ACC112 (cell line): Measurements from ENCODE around the gene IL1RAPL2.
A peak's percentile ranks its signal among the peaks of the same experiment; 100 is the strongest.

ENCODE experiments used
- H2AFZ ChIP-seq: fragments of 200-600 bp; sonication (generic); one replicate; pipeline ENCODE4 v1.6.0; 2017; ENCODE audit warnings: antibody characterized with exemption, low read length; ENCODE audit not compliant: unreplicated experiment
- H3K27ac ChIP-seq: fragments of 200-600 bp; sonication (generic); 2 replicates; pipeline ENCODE4 v1.5.1; 2014; ENCODE audit warnings: low read depth, mild to moderate bottlenecking, antibody characterized with exemption, low read length, moderate library complexity
- H3K27me3 ChIP-seq: fragments of 200-600 bp; sonication (generic); 2 replicates; pipeline ENCODE4 v1.6.1; 2014; ENCODE audit warnings: mild to moderate bottlenecking, antibody characterized with exemption, low read length, moderate library complexity, mixed read lengths; ENCODE audit not compliant: insufficient read depth
- H3K36me3 ChIP-seq: fragments of 200-600 bp; sonication (generic); 2 replicates; pipeline ENCODE4 v1.6.1; 2016; ENCODE audit warnings: mild to moderate bottlenecking, antibody characterized with exemption, low read length, moderate library complexity, mixed read lengths; ENCODE audit not compliant: insufficient read depth
- H3K4me1 ChIP-seq: fragments of 200-600 bp; sonication (generic); one replicate; pipeline ENCODE4 v1.6.1; 2016; ENCODE audit warnings: low read length, mixed read lengths; ENCODE audit not compliant: insufficient read depth, unreplicated experiment, control insufficient read depth
- H3K4me3 ChIP-seq: fragments of 200-600 bp; sonication (generic); 2 replicates; pipeline ENCODE4 v1.5.1; 2014; ENCODE audit warnings: mild to moderate bottlenecking, low read depth, low read length
- H3K79me2 ChIP-seq: fragments of 200-600 bp; sonication (generic); one replicate; pipeline ENCODE4 v1.6.0; 2016; ENCODE audit warnings: low read length; ENCODE audit not compliant: control insufficient read depth, unreplicated experiment, insufficient read depth

Gene IL1RAPL2

DNA sequence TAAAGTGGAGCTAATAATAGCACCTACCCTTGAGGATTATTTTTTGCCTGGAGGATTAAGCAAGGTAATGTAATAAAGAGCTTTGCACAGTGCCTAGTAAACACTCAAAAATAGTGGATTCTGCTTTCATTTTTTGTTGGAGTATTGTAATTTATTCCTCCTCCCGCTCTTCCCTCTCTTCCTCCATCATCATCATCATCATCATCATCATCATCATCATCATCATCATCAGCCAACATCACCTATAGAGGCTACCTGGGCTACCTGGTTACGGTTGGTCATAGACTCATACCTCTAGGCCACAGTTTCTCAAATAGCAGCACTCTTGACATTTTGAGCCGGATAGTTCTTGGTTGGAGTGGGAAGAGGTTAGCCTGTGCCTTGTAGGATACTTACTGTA is 781.4 kb downstream of the IL1RAPL2 start:
- H3K4me3 ChIP-seq: no peak overlapping the region

DNA sequence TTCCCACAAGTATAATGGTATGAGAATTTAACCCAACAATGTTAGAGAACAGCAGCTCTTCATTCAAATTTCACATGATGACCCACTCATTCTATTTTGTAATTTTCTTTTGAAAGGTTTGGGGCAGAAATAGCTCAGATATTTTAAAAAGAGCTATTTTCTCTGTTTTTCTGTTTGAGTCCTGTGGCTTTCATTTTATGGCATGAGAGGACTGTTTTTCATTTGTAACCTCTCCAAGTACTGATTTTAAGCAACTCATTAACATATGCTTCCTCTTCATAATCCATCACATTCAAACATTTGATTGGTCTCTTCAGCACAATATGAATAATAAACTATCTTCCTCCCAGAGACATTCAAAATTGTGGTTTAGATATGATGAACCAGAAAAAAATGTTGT is 783.5 kb downstream of the IL1RAPL2 start:
- Histone ChIP-seq H3K4me1 (no peaks in the 10 kb centered on the region), H3K4me3 (no peak overlapping the region), H3K27me3 (no peaks in the 10 kb centered on the region), H2AFZ (no peak overlapping the region), H3K27ac (no peak overlapping the region), H3K79me2 (no peaks in the 10 kb centered on the region), H3K36me3 (no peaks in the 10 kb centered on the region)

More for the DNA sequence above, 781.4 kb downstream of the IL1RAPL2 start:
- Histone ChIP-seq H3K27me3 (no peaks in the 10 kb centered on the region), H3K79me2 (no peaks in the 10 kb centered on the region), H2AFZ (no peak overlapping the region), H3K36me3 (no peaks in the 10 kb centered on the region), H3K27ac (no peak overlapping the region), H3K4me1 (no peaks in the 10 kb centered on the region)

DNA sequence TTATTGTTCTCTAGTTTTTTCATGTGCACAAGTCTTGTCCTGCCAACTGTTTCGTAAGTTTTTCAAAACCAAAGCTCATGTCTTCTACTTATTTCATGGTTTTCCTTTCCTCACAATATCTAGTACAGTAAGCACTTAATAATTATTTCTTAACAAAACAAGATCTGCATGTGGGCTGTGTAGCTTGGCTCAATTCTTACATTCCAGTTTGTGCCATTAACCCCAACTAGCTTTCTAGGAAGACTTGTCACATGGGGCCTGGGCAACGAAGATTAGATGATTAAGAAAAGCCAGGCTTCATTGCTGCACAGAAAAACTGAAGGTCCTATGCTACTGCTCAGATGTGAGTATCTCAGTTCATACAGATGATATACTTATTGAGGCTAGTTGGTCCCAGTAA is 809.8 kb downstream of the IL1RAPL2 start:
- H3K4me3 ChIP-seq: no peak overlapping the region
- H3K27me3 ChIP-seq: no peaks in the 10 kb centered on the region
- H3K27ac ChIP-seq: 0 out of 2 replicates have a peak overlapping the region, but pooled peaks have one; percentile 13
- no peaks in the 10 kb centered on the region for H3K36me3 ChIP-seq
- H2AFZ ChIP-seq: peak overlapping the region; percentile 5
- H3K4me1 ChIP-seq: peaks cover 4% of the 10 kb centered on the region
- no peaks in the 10 kb centered on the region for H3K79me2 ChIP-seq

DNA sequence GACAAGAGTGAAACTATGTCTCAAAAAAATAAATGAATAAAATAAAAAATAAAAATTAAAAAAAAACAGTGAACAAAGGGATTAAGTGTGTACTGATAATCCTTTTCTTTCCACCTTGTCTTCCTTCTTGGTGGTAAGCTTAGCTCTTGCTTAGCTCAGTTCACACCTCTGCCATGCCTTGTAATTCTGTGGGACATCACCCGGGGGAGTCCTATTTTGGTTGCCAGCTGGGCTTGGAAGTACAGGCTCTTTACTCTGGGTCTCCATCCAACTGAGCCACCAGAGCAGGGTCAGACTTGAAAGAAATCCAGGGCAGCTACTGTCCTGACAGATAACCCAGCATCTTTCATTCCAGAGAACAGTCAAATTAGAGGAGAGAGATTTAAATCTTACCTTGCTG is 858.7 kb downstream of the IL1RAPL2 start:
- no peak overlapping the region for H3K4me3 ChIP-seq
- H3K4me1 ChIP-seq: no peaks in the 10 kb centered on the region

DNA sequence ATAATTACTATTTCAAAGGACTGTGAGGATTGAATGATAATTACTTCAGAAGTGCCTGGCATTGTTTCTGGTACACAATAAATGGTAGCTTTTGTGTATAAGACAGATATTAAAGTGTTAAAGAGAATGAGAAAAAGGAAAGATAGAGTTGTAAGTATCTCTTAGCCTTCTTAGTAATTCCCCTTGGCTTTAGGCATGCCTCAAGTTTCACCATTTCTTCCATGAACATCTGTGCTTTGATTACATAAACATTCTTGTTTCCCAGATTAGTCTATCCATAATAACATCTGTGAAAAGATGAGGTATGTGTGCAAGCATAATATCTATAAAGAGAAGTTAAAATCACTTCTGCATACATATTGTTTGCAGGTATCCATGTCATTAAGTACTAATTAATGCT is 885.4 kb downstream of the IL1RAPL2 start:
- Histone ChIP-seq H3K4me3 (peak overlapping the region; percentile 12; the same call in 1 of the 2 replicates), H3K27ac (no peak overlapping the region), H3K4me1 (no peaks in the 10 kb centered on the region), H3K36me3 (no peaks in the 10 kb centered on the region), H2AFZ (peak overlapping the region; percentile 62), H3K79me2 (no peaks in the 10 kb centered on the region), H3K27me3 (no peaks in the 10 kb centered on the region)

More for the DNA sequence above, 858.7 kb downstream of the IL1RAPL2 start:
- no peaks in the 10 kb centered on the region for H3K36me3 ChIP-seq
- no peak overlapping the region for H3K27ac ChIP-seq
- H3K79me2 ChIP-seq: no peaks in the 10 kb centered on the region
- no peak overlapping the region for H2AFZ ChIP-seq
- no peaks in the 10 kb centered on the region for H3K27me3 ChIP-seq

DNA sequence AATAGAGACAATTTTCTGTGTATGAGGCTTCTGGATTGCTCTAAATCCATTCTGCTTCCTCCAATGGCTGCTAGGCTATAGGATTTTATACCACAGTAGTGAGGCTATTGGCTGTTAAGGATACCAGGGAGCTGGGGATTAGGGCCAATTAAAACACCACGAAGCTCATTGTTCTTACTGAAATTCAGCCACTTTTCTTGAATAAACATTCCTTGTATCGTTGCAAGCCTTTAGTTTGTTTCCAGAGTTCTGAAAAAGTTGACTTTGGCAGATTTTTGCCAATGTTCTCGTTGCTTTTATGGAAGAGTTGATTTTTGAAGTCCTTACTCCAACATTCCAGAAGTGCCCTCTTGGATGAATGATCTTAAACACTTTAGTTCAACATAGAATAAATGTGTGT is 892.8 kb downstream of the IL1RAPL2 start:
- H3K79me2 ChIP-seq: no peaks in the 10 kb centered on the region
- H3K36me3 ChIP-seq: no peaks in the 10 kb centered on the region
- no peak overlapping the region for H3K27ac ChIP-seq
- no peaks in the 10 kb centered on the region for H3K27me3 ChIP-seq
- H3K4me1 ChIP-seq: peaks cover 44% of the 10 kb centered on the region
- H2AFZ ChIP-seq: no peak overlapping the region
- H3K4me3 ChIP-seq: no peak overlapping the region

DNA sequence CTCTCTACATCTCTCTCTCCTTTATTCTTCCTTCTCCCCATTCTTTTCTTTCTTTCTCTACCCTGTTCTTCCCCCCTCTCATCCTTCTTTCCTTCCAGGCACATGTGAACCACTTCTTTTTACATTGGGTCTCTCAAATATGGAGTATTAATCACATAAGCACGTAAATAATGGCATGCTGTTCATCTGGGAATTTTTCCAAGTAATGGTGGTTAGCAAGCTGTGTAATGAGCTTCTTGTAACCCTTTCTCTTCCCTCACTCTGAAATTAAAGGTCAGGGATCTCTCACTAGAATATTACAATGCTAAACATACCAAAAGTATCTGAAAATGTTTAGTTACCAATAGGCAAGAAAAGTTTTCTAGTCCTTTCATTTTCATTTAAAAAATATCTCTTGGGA is 894.4 kb downstream of the IL1RAPL2 start:
- no peaks in the 10 kb centered on the region for H3K27me3 ChIP-seq
- H3K36me3 ChIP-seq: no peaks in the 10 kb centered on the region
- H3K79me2 ChIP-seq: no peaks in the 10 kb centered on the region
- H3K27ac ChIP-seq: peak overlapping the region; percentile 68
- peaks cover 52% of the 10 kb centered on the region for H3K4me1 ChIP-seq
- peak overlapping the region; percentile 96 for H2AFZ ChIP-seq
- peak overlapping the region; percentile 54; the same call in 1 of the 2 replicates for H3K4me3 ChIP-seq

DNA sequence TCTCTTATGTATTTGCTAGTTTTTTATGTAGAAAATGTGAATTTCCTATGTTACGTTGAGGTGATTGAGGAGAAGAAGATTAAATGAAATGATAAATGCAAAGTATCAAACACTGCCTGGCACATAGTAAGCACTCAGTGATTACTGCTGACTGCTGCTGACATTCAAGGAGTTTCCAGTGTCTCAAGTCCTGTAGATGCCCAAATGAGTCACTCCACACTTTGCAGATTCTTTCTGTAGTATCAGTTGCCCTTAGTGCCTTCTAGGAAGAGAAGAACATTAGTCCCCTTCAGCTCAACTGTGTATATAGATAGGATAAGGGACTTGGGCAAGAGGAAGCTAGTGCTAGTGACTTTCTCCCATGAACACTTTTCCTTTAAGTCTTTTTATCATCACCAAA is 895.0 kb downstream of the IL1RAPL2 start:
- Histone ChIP-seq H3K27me3 (no peaks in the 10 kb centered on the region), H3K36me3 (no peaks in the 10 kb centered on the region), H3K4me1 (peaks cover 52% of the 10 kb centered on the region), H2AFZ (no peak overlapping the region), H3K79me2 (no peaks in the 10 kb centered on the region), H3K27ac (peak overlapping the region; percentile 68), H3K4me3 (peak overlapping the region; percentile 54; the same call in 1 of the 2 replicates)

DNA sequence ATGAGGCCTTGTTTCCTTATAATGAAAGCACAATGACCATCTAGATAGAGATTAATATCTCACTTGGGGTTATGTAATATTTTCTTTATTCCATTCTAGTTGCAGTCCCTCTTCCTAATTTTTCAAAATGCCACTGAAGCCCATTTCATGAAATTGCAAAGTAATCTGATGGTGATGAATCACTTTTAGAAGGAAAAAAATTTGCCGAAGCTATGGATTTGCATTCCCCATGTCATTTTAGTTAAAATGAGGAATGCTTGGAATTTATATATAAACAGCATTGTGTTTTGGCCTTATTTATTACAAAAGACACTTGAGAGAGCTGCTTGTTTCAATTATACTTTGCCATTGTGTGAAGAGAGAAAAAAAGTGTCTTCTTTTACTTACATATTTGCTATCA is 896.2 kb downstream of the IL1RAPL2 start:
- H3K79me2 ChIP-seq: no peaks in the 10 kb centered on the region
- no peaks in the 10 kb centered on the region for H3K36me3 ChIP-seq
- no peaks in the 10 kb centered on the region for H3K27me3 ChIP-seq
- peak overlapping the region; percentile 37 for H3K27ac ChIP-seq
- H2AFZ ChIP-seq: peak overlapping the region; percentile 50
- peaks cover 52% of the 10 kb centered on the region for H3K4me1 ChIP-seq
- no peak overlapping the region for H3K4me3 ChIP-seq

DNA sequence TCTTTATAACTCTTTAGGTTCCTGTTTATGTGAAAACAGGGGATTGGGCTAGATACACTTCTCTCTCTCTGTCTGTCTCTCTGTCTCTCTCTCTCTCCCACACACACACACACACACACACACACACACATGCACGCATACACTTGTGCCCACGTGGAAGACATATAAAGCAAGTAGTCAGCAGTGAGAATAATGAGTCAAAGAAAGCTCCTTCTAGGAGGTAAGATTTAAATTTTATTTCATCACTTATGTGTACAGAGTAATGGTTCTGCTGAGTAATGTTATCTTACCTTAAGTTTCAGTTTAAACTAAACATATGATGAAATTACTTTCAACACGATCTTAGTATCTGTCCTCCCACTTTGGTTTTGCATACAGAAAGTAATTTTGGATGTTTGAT is 897.5 kb downstream of the IL1RAPL2 start:
- no peaks in the 10 kb centered on the region for H3K79me2 ChIP-seq
- H3K36me3 ChIP-seq: no peaks in the 10 kb centered on the region
- H2AFZ ChIP-seq: peak overlapping the region; percentile 50
- H3K27ac ChIP-seq: peak overlapping the region; percentile 41
- H3K27me3 ChIP-seq: no peaks in the 10 kb centered on the region
- H3K4me3 ChIP-seq: peak overlapping the region; percentile 33; the same call in 1 of the 2 replicates
- H3K4me1 ChIP-seq: peaks cover 52% of the 10 kb centered on the region

DNA sequence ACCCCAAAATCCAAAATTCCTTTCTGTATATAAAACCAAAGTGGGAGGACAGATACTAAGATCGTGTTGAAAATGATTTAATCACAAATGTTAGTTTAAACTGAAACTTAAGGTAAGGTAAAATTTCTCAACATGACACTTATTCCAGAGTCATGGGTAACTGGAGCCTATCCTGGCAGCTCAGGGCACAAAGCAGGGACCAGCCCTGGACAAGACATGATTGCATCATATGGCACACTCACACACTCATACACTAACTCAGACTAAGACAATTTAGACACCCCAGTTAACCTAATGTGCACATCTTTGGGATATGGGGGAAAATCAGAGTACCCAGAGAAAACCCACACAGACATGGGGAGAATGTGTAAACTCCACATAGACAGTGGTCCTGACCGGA is 898.6 kb downstream of the IL1RAPL2 start:
- H3K36me3 ChIP-seq: no peaks in the 10 kb centered on the region
- H3K4me3 ChIP-seq: no peak overlapping the region
- H3K79me2 ChIP-seq: no peaks in the 10 kb centered on the region
- H3K27ac ChIP-seq: no peak overlapping the region
- H2AFZ ChIP-seq: no peak overlapping the region
- H3K4me1 ChIP-seq: peaks cover 49% of the 10 kb centered on the region
- no peaks in the 10 kb centered on the region for H3K27me3 ChIP-seq
